NCI-H510A (cell line): Measurements from ENCODE around the gene RPLP1.
A peak's percentile ranks its signal among the peaks of the same experiment; 100 is the strongest.

Experiments
- DNase-seq: peaks from one replicate; lab custom pipeline; 2025; lab: John Stamatoyannopoulos, UW

RPLP1 gene

DNA sequence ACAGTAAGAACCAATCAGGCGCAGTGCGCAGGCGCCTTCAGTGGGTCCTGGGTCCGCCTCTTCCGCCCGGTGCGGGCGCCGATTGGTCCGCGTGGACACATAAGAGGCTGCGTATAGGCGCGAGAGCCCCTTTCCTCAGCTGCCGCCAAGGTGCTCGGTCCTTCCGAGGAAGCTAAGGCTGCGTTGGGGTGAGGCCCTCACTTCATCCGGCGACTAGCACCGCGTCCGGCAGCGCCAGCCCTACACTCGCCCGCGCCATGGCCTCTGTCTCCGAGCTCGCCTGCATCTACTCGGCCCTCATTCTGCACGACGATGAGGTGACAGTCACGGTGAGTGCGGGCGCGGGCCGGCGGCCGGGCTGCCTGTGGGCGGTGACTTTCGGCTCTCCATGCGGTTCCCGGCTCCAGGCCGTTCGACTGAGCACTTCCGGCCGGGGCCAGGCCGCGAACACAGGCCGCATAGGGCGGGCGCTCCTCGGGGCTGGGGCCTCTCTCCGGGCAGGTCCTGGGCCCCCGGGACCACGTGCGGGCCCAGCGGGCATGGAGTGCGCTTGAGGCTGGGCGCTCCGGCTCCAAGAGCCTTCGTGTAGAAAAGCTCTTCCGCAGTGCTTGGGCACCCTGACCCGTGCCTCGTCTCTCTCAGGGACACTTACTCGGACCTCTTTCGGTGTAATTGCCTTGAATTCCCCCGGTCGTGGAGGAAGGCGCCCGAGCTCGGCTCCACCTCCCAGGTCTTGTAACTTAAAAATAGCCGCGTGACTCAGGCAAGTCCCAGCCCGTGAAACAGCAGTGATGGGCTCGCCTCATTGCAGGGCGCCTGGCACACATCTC, at the start of gene RPLP1:
Gene RPLP1, plus strand, starts transcription at position 127 of the 830 bp plus-strand sequence. Its CDS starts 131 bp downstream, at position 258.
- peak; percentile 76 for DNase-seq

DNA sequence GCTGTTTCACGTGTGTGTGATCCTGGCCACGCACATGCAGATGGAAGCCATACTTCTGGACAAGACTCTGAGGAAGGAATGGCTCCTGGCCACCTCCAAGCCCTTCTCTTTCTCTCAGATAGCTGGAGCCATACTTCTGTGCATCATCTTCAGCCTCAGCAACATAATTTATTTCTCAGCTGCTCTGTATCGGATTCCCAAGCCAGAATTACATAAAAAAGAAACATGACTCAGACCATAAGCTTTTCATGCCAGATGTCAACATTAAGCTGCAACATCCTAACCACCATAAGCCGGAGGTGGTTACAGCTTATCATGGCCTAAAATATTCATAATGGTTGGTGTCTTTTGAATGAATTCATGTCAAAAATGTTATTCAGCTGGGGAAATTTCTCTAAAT, 49.0 kb upstream of the RPLP1 start:
- DNase-seq: no peak

DNA sequence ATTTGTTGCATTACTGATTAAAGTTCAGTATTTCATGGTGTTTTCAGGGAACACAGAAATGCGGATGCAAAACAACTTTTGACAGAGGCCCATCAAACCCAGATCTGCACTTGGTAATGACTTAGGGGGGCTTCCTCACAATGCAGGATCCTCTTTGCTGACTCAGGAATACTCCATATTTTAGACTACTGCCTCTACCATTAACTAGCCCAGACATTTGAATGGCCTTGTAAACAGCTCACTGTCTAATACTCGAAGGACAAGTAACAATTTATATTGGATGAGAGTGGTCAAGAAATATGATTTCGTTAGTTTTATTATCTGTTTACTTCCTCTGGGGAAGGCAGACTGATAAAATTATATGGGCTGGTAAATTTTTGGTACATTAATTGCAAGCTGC, 47.5 kb upstream of the RPLP1 start:
- no peak for DNase-seq

DNA sequence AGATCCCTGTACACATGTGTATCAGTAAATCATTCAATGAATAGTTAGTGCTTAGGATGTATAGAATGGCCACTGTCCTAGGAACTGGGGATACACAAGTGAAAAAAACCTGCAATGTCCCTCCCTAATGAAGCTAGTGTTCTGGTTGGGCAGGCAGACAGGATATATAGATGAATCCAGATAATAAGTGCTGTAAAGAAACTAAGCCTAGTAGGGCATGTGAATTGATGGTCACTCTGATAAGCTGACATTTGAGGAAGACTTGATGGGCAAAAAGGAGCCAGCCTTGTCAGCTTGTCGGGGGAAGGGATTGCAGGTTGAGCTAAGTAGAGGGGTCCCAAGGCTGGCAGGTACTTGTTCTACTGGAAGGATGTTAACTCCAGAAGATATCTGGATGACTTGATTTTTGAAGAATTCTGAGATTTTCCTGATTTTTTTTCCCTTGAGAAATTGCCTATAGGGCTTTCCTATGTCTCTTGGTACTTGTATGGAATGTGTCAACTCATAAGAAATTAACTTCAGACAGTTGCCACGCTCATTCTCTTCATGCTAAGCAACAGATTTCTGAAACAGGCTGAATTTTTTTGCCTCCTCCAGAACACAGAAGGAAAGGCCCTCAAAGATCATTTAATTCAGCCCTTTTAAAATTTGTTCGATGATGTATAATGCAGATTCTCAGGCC, 44.8 kb upstream of the RPLP1 start:
- no peak for DNase-seq

DNA sequence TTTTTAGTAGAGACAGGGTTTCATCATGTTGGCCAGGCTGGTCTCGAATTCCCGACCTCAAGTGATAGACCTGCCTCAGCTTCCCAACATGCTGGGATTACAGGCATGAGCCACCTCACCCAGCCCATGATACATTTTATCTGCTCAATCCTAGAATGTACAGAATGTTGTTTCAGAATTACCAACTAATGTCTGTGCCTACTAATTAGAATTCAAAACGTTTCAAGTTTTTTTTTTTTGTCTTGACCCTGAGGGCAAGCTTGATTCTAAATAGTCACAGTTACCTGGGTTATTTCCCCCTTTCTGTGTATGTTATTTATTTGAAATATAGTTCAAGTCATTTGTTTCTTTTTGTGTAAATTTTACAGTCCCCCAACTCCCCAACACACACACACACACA, 43.8 kb upstream of the RPLP1 start:
- no peak for DNase-seq

DNA sequence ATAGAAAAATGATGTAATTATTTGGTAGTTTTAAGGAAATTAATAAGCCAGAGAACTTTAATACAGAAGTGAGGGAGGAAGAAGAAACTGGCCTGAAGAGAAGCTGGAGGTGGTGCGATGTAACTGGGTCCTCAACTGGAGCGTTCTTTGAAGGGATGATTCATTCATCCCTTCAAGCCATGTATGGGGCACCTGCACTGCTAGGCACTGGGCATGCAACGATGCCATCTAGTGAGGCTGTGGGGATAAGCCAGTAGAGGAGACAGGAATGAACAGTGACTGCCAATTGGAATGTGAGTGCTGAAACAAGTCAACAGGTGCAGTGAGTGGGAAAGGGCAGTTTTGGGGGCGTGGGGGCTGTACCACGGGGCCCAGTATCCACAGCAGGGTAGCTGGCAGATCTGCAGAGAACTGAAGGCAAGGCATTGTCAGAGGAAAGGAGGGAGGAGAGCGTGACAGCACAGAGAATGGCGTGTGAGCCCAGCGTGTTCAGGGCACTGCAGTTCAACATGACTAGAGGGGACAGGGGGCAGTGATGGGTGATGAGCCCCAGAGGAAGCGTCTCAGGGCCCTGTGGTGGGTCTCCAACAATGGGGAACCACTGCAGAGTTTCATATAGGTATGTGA, 42.3 kb upstream of the RPLP1 start:
- DNase-seq: no peak

DNA sequence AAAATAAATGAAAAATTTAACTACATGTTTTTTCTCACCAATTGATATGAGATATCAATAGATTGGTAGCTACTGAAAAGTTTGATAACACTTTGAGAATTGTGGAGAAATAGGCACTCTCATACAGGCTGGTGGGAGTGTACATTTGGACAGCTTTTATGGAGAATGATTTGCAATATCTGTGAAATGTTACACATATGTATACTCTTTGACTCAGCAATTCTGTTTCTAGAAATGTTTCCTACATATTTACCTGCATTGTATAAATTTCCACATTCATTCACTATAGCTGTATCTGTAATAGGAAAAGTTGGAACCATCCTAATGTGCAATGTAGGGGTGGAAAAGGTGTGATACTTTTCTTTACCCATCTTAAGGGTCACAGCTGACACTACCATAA, 40.3 kb upstream of the RPLP1 start:
- no peak for DNase-seq

DNA sequence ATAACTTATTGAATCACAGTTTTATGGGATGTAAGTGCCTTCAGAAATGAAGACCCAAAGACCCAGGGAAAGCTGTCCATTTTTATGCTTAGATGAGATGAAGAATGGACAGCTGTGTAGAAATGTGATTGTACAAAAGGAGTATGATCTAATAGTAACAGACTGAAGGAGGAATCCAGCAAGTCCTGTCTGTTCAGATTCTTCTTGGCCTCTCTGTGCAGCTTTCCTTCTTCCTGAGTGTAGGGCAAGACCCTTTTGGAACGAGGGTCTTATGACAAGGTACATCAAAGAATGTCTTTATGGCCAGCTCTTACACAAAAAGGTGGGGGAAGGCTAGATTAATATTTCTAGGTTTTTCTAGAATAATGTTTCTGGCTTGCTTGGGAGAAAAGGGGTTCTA, 39.9 kb upstream of the RPLP1 start:
- DNase-seq: no peak

DNA sequence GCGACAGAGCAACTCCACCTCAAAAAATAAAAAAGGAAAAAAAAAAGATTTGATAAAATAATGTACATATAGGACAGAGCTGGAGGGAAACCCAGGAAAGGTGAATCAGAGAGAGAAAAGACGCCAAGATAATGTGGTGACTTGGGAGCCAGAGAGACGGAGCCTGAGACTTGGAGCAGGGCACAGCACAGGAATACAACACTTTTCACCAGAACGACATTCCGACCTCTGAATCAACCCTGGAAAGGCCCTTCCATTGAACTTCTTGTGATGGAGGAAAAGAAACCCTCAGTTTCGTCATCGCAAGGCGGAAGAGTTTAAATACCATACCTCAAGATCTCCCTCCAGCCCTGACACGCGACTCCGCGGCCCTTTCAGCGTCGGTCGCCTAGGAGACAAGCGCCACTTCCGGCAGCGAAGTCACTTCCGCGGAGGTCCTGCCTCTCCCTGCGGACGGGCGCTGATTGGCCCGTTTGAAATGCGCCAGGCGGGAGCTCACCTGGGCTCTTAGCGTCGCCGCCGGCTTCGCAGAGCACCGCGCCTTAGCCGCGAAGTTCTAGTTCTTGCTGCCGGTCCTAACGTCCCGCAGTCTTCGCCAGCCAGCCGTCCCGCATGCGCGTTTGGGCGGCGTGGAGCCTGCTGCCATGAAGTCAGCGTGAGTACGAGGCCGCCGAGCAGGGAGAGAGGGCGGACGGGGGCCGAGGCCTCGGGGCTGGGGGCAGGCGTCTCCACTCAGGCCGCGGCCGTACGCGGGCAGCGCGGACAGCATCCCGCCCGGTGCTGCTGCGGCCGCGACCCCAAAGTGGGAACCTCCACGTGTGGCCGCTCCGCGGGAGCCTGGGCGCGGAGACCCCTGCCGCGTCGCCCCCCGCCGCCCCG, 38.6 kb upstream of the RPLP1 start, which contains the start of gene KIF23:
Gene KIF23, plus strand, starts transcription at position 528 of the 879 bp plus-strand sequence. Its CDS starts 117 bp downstream, at position 645.
- peak; percentile 73 for DNase-seq

DNA sequence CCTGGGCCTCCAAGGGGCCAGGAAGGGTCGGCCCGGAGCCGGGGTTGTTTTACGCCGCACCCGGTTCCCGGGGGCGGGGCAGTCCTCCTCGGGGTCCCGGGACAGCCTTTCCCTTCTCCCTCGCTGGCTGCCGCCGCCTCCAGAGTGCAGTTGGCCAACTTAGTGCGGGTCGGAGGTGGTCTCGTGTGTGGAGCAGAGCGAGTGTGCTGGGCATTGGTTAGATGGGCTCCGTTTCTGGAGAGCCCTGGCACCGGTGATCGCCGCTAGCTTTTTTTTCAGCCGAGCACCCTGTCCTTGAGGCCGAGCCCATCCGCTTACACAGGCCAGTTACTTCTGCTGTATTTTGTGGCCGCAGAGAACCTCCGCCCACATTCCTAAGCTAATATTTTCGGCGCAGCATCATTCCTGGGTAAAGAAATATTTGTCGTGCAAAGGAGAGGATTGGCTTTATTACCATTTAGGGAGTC, 37.9 kb upstream of the RPLP1 start:
- no peak for DNase-seq

DNA sequence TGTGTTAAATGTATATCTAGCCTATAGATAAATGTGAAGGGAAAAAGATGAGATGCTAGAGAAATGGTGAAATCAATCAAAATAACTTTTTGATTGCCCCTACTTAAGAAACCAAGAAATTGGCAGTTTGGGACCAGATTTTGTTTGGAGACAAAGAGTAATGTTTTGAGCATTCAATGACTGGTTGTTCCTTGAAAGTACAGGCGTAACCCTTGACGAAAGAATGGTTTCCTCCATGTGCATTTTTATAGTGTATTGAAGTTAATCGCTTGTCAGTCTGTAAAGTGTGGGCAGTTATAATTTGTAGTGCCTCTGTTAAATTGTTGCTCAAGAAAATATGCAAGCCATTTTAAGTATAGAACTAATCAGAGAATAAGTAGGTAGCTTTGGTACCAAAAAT, 37.2 kb upstream of the RPLP1 start:
- DNase-seq: no peak

DNA sequence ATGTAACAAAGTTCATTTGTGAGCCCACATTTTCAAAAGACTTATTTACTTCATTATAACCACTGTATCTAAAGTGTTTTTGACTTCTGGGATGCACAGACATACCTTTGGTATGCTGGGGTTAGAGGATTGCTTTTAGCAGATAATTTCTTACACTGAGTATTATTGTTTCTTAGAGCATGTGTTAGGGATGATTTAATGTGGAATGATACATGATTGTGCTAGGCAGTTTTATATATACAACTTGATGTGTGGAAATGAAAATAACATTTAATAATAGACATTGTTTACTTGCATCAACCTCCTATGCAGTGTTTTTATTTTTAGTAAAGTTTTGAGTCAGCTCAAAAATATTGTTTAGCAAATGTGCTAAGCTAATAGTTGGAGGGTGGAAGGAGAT, 35.0 kb upstream of the RPLP1 start:
- DNase-seq: no peak

DNA sequence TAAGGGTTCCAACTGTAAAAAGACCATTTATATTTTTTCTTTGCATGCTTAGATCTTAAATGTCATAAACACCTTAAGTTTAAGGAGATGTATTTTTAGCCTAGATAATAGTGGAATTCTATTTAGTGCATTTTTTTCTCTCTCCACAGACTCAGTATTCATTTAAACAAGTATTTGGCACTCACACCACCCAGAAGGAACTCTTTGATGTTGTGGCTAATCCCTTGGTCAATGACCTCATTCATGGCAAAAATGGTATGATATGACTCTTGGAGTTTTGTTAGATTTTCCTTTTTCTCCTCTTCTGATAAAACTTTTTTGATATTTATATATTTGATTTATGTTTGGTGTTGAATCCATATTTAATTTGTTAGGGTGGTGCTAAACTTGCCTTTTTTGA, 31.1 kb upstream of the RPLP1 start:
- DNase-seq: no peak

DNA sequence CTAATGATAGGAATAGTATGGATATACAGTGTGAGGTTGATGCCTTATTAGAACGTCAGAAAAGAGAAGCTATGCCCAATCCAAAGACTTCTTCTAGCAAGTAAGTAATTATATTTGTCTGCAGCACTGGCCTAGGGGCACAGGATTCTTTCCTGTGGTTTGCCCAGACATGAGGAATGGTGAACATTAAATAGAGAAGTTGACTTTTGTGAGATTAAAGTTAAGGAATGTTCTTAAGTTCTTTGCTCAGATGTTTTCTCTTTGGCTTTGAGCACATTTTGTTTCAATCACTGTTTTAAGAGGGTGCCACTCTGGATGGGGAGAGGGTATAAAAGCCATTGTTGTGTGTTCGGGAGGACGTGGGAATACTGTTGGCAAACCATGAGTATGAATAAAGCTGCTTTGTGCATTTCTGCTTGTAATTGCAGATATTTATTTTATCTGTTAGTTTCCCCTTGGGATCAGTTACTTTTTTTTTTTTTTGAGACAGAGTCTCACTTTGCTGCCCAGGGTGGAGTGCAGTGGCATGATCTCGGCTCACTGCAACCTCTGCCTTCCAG, 30.2 kb upstream of the RPLP1 start:
- DNase-seq: no peak

DNA sequence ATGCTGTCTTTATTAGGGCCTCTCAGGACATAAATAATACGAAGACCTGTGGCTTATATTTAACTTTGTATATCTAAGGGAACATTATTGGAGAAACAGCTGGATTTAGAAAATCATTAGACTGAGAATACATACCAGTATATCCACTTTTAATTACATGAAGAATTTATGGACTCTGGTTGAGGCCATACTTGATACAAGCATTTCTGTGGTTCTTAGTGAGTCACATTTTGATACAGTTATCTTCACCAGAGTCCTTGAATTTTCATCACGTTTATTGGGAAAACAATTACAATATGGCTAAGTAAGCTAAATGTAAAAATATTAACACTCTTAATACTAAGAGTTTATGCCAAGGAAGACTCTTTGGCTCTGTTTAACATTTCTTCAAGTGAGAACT, 28.6 kb upstream of the RPLP1 start:
- no peak for DNase-seq

DNA sequence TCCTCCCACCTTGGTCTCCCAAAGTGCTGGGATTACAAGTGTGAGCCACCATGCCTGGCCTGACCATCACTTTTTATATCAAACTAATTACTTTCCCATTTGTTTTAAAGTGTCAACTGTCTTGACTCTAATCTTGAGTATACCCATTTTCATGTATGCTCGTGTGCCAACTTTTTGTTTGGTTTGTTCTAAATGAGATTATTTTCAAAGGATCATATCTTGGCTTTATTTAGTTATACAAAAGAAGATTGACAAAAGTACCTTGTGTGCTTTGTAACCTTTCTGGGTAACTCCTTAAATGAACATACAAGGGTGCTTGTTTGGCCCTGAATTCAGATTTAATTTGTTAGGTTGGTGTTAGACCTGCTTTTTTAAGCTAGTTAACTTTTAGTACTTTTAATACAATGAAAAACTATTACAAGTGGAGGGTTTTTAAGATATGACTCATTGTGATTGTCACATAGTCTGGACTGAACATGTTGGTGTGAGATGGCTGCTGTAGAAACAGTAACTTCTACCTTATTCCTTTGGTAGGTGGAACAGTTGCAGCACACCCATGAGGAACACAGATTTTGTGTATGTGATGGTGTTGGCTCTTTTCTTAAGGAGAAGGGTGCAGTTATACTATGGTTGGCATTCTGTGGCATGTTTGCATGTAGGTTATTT, 27.7 kb upstream of the RPLP1 start:
- DNase-seq: no peak

DNA sequence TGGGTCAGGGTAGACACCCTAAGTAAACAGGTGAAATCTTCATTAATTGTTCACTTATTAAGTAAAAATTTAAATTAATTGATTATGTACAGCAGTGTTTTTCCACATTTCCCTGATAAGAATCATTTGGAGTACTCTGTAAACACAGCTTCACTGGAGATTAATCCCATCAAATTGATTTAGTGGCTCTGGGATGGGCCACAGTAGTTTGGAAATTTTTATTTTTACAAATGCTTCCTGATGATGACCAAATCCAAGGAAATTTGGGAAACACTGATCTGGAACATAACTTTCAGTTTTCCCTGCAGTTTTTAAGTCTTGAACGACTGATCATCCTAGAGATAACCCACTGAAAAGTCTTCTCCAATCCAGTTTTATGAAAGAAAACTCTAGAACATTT, 18.8 kb upstream of the RPLP1 start:
- DNase-seq: no peak

DNA sequence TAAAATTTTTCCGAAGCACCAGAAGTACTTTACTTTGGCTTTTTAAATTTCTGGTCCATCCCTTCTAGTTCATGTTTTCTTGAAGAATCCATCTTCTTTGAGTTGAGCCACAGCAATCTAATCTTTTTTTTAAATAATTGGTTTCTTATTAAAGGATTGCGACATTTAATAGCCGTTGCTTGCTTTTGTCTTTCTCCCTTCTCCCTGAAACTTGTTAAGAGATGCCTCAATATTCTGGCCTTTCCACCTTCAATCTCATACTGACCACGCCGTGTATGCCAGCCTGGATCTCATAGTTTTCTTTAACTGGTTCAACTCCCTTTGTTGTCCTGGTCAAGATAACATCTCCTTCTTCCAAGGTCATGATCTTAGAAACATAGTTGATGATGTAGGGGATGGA, 18.4 kb upstream of the RPLP1 start:
- no peak for DNase-seq

DNA sequence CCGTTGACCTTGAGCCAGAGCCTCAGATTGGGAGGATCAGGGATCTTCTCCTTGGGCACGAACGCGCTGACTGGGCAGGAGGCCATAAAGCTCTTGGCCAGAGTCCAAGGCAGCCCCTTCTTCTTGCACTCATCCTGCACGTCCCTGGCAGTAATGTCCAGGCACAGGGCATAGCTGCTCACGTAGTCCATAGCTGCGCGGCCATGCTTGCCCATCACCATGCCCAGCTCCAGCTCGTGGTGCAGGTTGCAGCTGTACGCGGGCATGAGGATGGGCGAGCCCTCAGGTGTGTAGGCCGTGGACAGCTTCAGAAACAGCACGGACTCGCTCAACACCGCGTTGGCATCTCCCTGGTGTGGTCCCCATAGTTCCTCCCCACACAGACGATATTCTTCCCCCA, 17.9 kb upstream of the RPLP1 start:
- DNase-seq: no peak

DNA sequence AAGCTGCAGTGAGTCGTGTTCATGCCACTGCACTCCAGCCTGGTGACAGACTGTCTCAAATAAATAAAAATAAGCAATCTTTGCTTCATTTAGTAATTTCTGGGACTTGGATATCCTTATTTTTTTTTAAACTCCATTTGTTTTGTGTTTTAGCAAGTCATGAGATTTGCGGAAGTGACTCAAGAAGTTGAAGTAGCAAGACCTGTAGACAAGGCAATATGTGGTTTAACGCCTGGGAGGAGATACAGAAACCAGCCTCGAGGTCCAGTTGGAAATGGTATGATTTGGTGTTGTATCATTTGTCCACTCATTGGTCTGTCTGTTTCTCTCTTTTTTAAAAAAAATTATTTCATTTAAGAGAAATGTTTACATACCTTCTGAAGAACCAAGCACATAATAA, 16.6 kb upstream of the RPLP1 start:
- DNase-seq: no peak

DNA sequence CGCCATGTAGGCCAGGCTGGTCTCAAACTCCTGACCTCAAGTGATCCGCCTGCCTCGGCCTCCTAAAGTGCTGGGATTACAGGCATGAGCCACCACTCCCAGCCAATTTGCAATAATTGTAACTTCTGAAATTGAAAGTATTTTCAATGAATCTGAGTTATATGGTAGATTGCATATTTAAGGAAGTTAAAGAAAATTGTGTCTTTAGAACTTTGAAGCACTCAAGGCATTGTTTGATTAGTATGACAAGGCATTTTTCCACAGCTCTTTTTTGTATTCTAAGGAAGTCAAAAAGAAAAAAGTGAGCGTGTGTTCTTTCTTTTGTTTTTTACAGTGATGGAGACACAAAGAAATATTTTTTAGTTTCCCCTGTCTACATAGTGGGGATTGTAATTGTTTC, 15.7 kb upstream of the RPLP1 start:
- DNase-seq: no peak
